Measurements from ENCODE around the gene ATP1A1. TPM values are rescaled to one million over a fixed set of nuclear protein-coding genes. Genes with fewer than 3 reads are reported as not detected.

The ATP1A1 gene
- total RNA-seq, 1 experiment from 2014 or later = 116 TPM

DNA sequence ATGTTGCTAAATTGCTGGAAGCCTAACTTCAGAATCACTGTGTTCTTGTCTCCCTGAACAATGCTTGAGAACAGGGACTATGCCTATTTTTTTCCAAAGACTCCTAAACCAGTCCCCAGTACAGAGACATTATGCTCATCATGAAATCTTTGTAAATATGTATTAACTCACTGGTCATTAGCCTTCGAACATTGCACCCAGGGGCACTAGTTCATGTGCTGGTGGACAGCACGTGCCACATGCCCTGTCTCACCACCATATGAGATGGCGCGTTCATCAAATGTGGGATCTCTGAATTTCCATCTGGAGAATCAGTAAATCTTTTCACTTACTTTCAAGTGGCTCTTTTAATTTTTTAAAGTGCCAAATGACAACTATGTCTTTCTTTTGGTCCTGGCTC is 11.0 kb upstream of the ATP1A1 start:
- DNase-seq (ENCODE audit: low read depth) = no peak
- in situ Hi-C loops (cut with HindIII; ENCODE audit: low pct_unique_long_range_greater_than_20kb, low sequenced_read_pairs) = no loop called here

DNA sequence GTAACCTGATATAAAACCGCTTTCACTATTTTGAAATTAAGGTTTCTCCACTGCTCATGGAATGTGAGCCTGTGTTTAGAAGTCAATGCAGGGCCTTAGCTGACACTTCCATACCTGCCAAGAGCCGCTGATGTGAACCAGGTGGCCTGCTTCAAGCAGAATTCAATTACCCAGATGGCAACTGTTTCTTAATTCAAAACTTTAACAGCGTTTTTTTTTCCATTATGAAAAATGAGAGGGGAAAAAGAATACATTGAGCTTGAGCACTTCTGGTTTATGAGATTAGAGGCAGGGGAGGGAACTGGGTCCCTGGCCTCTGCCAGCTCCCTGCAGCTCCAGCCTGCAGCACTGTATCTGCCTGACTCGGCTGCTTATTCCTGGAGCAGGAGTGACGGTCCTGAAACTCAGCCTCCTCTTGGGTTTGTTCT is 7.7 kb upstream of the ATP1A1 start:
- in situ Hi-C loops (cut with HindIII; ENCODE audit: low pct_unique_long_range_greater_than_20kb, low sequenced_read_pairs) = no loop called here

DNA sequence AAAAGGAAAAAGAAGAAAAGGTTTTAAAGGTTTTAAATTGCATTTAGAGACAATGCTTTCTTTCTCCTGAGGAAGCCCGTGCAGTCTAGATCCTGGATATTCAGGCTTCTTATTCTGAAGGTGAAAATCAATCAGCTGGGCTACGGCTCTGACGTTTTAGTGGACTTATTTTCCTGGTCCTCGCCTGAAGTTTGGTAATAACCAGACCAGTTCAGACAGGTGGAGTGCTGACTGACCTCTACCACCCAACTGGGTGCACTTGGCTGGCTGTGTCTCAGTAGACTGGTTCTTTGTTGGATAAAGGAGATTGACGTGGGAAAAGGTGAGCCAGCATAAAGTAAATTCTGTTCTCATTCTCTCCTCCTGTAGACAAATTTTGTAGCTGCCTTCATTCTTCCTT is 7.2 kb upstream of the ATP1A1 start:
- in situ Hi-C loops (cut with HindIII; ENCODE audit: low pct_unique_long_range_greater_than_20kb, low sequenced_read_pairs) = no loop called here
- DNase-seq (ENCODE audit: low read depth) = no peak

More for the DNA sequence above, 7.7 kb upstream of the ATP1A1 start:
- no peak for DNase-seq (ENCODE audit: low read depth)

DNA sequence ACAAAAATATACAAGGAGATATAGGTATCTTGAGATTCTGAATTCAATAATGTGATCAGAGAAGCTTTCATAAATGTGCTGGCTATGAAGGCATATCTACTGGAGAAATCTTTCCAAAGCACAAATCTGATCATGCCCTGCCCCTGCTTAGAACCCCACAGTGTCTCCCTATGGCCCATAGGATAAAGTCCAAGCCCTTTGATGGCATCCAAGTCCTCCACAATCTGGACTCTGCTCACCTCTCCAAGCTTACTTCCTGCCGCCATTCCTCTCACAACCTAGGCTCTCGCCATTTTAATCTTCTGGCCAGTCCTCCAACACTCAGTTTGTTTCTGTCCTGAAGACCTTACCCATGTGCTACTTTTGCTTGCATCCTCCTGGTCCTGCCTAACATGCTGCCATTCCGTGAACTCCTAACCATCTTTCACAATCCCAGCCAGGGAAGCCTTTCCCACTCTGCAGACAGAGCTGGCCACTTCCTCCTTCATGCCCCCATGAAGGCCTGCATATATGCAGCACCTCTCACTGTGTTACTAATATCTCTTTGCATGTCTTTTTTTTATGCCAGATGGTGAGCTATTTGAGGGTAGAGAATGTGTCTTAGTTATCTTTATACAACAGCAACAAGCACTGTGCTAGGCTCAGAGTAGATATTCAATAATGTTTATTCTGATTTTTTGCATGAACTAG is 5.6 kb upstream of the ATP1A1 start:
- DNase-seq (ENCODE audit: low read depth) = no peak
- in situ Hi-C loops (cut with HindIII; ENCODE audit: low pct_unique_long_range_greater_than_20kb, low sequenced_read_pairs) = no loop called here

DNA sequence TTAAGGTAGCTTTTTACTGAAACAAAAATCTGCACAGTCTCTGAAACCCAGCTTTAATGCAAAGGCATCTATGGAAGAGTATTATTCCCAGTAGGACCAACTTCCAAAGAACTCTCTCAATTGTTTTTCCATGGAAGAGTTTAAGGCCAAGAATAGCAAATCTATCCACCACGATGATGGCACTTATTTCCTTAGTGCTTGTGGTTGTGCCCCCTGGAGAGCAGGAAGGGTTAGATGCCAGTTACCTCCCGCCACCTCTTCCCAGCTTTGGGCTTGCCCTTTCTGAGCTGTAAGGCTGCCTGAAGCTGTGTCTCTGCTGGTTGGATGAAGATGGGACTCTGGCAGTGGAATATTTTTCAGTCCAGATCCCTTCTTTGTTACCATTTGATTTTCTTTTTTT is 4.8 kb upstream of the ATP1A1 start:
- DNase-seq (ENCODE audit: low read depth) = no peak
- in situ Hi-C loops (cut with HindIII; ENCODE audit: low pct_unique_long_range_greater_than_20kb, low sequenced_read_pairs) = no loop called here

DNA sequence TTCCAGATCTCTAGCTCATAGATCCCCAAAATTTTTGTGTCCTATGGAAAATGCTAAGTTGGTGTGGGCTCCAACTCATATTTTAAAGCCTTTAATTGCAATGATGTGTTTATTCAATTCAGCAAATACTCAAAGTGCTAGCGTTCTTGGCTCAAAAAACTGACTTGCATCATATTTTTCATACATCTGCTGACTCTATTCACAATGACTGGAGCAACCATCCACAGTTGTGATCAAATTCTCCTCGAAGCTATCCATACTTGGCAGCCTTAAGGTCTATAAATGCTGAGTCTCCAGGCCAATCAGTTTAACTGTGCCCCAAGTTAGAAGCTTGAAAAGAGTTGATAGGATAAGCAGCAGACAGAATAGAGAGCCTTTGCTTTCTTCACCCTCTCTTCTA is 2.9 kb upstream of the ATP1A1 start:
- no peak for DNase-seq (ENCODE audit: low read depth)
- in situ Hi-C loops (cut with HindIII; ENCODE audit: low pct_unique_long_range_greater_than_20kb, low sequenced_read_pairs) = no loop called here

DNA sequence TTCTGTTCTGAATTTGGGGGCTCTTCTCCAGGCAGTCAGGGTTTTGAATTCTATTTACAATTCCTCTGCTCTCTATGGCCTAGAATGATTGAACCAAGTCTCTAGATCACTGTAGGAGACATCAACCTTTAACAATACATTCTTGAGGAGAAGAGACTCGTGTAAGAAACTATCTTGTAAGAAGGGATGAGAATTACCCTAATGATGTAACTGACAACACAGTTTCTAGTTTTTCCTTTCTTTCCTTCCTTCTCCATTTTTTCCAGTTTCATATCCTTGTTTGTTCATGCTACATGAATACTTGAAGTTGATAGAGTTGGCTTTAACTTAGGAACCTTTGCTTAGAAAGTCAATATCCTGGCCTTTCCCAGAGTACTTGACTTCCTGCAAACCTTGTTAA is 1.3 kb upstream of the ATP1A1 start:
- DNase-seq (ENCODE audit: low read depth) = no peak
- in situ Hi-C loops (cut with HindIII; ENCODE audit: low pct_unique_long_range_greater_than_20kb, low sequenced_read_pairs) = no loop called here

DNA sequence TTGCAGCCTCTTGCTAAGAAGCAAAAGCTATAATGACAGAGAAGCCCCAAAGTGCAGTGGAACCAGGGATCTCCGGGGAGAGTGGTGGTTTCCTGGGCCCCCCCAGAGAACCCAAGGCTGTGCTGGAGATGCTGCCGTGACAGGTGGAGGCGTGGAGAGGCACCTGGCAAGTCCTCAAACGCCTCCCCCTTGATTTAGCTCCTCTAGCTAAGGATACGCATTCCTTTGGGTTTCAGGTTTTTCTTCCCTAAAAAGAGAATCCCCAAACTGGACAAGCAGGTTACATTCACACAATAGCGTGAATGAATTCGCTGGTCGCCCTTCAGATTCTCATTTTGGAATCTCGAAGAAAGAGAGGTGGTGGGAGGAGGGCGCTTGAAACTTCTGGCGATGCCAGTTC is 853 bp upstream of the ATP1A1 start:
- in situ Hi-C loops (cut with HindIII; ENCODE audit: low pct_unique_long_range_greater_than_20kb, low sequenced_read_pairs) = no loop called here
- DNase-seq (ENCODE audit: low read depth) = no peak

DNA sequence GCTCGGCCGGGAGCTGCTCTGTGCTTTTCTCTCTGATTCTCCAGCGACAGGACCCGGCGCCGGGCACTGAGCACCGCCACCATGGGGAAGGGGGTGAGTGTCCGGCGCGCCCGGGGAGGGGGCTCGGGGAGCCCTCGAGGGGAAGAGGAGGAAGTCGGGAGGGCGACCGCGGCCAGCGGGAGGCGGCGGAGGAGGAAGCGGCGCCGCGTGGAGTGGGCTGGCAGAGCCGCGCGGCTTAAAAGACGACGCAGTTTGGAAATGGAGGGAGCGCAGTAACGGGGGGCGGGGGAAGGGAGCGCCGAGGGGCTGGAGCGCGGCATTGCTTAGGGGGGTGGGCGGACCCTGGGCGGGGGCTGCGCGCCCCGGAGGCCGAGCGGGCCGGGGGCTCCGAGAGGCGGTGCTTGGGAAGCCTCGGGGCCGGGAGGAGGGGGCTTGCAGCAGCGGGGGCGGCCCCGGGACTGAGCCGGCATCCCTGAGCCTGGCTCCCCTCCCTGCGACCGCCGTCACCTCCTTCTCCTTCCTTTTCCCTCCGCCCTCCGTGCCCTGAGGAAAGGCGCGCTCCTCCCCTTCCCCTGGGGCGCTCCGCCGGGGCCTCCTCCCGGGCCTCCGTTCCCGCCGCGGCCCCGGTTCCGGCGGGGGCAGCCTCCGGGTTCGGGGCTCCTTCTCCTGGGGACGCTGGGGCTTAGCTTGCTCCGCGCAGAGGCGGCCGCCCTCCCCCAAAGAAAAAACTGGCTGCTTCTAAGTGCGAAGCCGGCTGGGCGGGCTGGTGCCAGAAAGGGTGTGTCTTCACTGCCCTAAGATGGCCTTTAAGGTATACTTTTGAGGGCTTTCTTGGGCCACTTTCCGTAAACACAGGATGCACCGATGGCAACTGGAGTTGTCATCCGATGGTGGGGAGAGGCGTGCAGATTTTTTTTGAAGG is 648 bp downstream of the ATP1A1 start:
- in situ Hi-C loops (cut with HindIII; ENCODE audit: low pct_unique_long_range_greater_than_20kb, low sequenced_read_pairs) = no loop called here
- peak; percentile 61 for DNase-seq (ENCODE audit: low read depth)

DNA sequence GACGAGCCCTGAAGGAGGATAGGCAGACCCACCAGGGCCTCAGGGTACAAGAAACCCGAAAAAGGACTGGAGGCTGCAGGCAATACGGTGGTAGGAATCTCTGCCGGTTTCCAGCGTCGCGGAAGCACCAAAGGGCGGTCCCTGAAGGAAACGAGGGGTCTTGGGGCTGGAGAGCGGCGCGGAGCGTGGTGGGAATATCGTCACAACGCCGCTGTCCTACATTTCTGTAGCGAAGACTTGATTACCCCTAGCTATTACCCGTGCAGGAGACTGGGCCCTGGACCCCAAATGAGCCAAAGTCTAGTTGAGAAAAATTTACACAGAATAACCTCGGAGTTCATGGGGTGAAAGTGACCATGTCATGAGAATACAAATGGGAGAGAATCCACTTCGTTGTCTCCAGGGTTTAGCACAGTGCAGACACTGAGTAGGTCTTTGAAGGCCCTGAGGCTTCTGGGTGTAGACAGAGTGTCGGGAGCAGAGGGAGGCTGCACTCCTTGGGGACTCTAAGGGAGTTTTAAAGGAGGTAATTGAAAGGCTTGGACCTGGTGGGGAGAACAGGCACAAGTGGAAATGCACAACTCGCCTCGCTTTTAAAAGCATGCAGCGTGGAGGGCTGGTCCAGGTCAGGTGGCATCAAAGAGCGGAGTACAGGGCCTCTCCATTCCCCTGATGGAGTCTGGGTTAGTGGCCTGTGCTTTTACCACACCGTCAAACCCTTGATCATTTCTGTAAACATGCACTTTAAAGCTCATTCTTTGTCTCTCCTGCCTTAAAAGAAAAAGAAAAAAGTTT is 1.5 kb downstream of the ATP1A1 start:
- in situ Hi-C loops (cut with HindIII; ENCODE audit: low pct_unique_long_range_greater_than_20kb, low sequenced_read_pairs) = no loop called here
- peak; percentile 8 for DNase-seq (ENCODE audit: low read depth)

DNA sequence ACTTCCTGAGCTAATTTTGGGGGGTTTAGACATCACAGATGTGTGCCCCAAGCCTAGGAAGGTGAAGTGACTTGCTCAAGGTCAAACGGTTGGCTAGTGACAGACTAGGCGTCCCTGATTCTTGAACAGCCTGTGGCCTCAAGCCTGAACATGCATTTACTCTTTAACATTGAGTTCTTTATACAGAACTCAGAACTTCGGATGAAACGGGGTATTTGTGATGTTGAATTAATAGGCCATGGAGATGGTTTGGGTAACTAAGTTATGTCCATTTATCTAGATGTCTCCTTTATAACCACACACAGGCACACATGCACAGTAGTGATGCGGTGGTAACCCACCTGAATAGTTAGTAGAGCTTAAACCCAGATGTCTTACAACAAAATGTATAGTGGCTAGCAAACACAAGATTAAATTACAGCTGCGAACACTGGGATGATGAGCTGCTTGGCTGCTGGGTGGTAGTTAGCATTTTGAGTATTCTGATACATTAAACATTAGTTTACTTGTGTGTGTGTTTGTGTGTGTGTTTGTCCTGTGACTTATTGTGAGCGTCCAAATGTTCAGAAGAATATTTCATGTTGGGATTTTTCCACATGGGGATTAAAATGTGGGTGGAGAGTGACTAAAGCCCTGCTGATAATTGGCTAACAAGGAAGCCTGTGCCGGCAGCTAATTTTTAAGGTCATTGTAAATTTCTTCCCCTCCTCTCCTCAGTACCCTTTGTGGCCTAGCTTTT is 2.3 kb downstream of the ATP1A1 start:
- in situ Hi-C loops (cut with HindIII; ENCODE audit: low pct_unique_long_range_greater_than_20kb, low sequenced_read_pairs) = no loop called here
- peak; percentile 16 for DNase-seq (ENCODE audit: low read depth)

DNA sequence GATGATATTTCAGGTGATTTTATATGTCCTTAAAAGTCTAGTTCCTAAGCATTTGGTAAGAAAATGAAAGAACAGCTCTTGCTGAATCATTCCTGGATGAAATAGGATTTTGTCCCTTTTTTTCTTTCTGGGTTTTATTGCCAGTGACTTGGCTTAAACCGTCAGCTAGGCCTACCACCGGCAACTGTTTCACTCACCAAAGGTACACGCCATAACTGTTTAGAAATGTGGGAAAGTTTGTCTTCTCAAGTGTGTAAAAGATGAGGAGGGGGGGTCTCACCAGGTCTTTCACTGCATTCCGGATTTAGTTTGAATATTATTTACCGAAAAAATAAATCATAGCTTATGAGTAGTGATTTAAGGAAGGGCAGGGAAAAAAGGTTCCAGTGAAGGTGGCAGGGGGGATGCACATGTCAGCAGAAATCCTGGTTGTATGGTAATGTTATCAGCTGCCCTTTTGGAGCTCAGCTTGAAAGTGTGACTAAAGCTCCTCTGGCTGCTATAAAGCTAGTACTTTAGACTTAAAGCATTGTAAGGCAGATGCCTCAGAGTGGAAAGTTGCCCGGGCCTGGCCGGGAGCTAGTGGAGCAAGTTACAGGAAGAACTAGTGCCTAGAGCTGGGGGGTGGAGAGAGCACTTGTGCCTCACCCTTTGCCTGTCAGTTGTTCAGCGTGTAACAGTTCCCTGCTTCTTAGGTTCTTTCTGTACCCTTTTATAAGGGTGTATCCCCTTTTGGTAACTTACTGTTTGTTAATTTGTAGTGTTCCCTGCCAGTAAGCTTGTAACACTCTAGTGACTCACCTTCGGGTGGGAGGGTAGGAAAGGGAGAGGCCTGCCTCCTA is 3.1 kb downstream of the ATP1A1 start:
- DNase-seq (ENCODE audit: low read depth) = peak; percentile 64
- in situ Hi-C loops (cut with HindIII; ENCODE audit: low pct_unique_long_range_greater_than_20kb, low sequenced_read_pairs) = no loop called here

DNA sequence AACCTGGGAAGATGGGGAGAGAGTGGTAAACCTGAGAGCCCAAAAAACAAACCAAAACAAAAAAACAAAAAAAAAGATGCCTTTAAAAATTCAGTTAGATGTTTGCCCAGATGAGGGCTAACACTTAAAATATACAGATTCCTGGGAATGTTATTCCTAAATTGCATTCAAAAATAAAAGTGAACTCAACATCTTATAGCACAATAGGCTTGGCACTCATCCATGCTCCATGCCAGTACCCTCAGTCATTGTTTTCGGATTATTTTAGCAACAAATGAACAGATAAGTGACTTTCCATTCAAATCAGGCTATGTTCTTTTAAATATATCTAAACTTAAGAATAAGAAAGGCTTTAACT is 3.7 kb downstream of the ATP1A1 start:
- no peak for DNase-seq (ENCODE audit: low read depth)
- in situ Hi-C loops (cut with HindIII; ENCODE audit: low pct_unique_long_range_greater_than_20kb, low sequenced_read_pairs) = no loop called here

DNA sequence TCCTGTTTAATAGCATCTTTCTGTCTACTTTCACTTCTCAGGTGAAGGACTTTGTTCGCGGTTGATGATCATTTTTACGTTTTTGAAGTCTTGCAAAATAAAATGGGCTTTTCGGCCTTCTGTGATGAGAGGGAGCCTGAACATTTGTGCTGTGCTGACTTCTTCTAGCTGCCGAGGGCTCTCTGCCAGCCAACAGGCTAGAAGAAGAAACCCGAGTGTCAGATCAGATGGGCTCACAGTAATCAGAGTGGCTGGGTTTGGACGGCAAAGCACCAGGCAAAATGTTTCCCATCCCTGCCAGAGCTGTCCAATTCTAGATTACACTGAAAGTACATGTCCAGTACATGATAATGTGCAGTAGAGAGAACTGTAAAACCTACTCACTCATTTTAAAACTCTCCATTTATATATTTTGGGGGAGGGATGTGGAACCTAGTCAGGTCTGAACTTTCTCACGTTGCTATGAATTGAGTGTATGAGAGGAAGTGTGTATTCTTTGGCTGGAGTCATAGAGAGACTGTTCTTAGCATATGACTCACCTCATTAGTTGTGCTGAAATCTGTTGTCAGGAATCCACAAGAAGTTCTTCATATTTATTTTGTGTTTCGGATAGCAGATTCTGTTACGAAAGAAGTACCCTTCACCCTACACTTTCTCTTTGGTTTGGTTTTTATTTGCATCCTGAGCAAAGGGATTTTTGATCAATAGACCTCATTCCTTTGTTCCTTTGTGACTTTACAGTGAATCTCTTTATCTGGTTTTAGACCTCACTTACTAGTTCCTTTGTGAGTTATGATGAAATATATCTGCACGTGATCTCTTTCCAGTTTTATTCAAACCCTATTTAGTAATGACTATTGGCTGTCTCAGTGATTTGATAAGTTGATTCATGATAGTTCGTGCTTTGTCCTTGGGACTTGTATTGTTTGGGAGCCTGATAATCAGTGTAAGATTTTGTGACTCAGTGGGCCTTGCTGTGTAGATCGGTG is 4.8 kb downstream of the ATP1A1 start:
- in situ Hi-C loops (cut with HindIII; ENCODE audit: low pct_unique_long_range_greater_than_20kb, low sequenced_read_pairs) = no loop called here
- peak; percentile 67 for DNase-seq (ENCODE audit: low read depth)

DNA sequence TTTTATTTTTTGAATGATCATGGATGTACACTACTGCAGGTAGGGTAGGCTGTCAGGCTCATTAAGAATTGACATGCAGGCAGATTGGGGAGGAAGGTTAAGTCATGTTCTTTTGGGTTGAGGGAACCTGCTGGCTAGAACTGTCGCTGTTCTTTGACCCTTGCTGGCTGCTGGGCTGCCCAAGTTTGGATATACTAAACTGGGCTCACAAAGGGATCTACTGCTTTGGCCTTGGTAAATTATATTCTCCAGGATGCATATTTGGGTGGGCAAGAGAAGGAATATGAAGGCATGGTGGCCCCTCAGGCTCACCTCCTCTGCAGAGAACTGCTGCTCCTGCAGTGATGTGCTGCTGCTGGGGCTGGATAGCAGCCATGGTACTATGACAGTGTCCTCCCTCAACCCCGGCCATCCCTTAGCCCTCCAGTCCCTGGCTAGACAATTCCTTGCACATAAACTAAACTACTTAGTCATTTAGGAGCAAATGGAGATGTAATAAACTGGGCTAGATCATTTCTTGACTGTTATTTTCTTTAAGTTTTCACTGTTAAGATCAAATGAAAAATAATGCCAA is 6.1 kb downstream of the ATP1A1 start:
- DNase-seq (ENCODE audit: low read depth) = no peak
- in situ Hi-C loops (cut with HindIII; ENCODE audit: low pct_unique_long_range_greater_than_20kb, low sequenced_read_pairs) = no loop called here

All from Caki2 (cell line).